ENCODE measurements around the gene KRTAP19-4. TPM values are rescaled to one million over a fixed set of nuclear protein-coding genes. Genes with fewer than 3 reads are reported as not detected.

The KRTAP19-4 gene
- total RNA-seq, 1 experiment from 2014 or later = not detected

GRCh38 chr21:30448514-30448913 lies 48.5 kb downstream of the KRTAP19-4 start:
- H3K4me3 Mint-ChIP-seq (ENCODE audit: unreplicated experiment) = no peak overlapping the region
- intact Hi-C loops (cut with micrococcal nuclease) = no loop called here
- peaks cover 23% of the 10 kb centered on the region for H3K27me3 Mint-ChIP-seq (ENCODE audit: insufficient read depth, unreplicated experiment)
- DNase-seq (ENCODE audit: unreplicated experiment) = no peak
- no TSS peak for BruUV-seq (replicated peaks)
- no peaks in the 10 kb centered on the region for H3K4me1 Mint-ChIP-seq (ENCODE audit: insufficient read depth, unreplicated experiment)
- no peak overlapping the region for H3K27ac Mint-ChIP-seq (ENCODE audit: low read depth, unreplicated experiment)
- CTCF ChIA-PET = interaction anchor here (0.6 to 1.3 kb wide), 2 partner anchors 11 to 108 kb away, joined by 3 read pairs; no protein-coding TSS in a partner anchor
- no peaks in the 10 kb centered on the region for H3K9me3 Mint-ChIP-seq (ENCODE audit: unreplicated experiment)
- no peaks in the 10 kb centered on the region for H3K36me3 Mint-ChIP-seq (ENCODE audit: insufficient read depth, unreplicated experiment)
- POLR2A ChIA-PET = interaction anchor here (0.7 kb wide), 1 partner anchor 25 kb away, joined by 4 read pairs; no protein-coding TSS in a partner anchor
- TF ChIP-seq, protein P1, sequence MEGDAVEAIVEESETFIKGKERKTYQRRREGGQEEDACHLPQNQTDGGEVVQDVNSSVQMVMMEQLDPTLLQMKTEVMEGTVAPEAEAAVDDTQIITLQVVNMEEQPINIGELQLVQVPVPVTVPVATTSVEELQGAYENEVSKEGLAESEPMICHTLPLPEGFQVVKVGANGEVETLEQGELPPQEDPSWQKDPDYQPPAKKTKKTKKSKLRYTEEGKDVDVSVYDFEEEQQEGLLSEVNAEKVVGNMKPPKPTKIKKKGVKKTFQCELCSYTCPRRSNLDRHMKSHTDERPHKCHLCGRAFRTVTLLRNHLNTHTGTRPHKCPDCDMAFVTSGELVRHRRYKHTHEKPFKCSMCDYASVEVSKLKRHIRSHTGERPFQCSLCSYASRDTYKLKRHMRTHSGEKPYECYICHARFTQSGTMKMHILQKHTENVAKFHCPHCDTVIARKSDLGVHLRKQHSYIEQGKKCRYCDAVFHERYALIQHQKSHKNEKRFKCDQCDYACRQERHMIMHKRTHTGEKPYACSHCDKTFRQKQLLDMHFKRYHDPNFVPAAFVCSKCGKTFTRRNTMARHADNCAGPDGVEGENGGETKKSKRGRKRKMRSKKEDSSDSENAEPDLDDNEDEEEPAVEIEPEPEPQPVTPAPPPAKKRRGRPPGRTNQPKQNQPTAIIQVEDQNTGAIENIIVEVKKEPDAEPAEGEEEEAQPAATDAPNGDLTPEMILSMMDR (IDR thresholded peaks at IDR 0.05; ENCODE audit: unreplicated experiment) = no peak

- Mint-ChIP-seq H3K36me3 (ENCODE audit: insufficient read depth, unreplicated experiment) (no peaks in the 10 kb centered on the region), H3K4me3 (ENCODE audit: unreplicated experiment) (no peak overlapping the region), H3K9me3 (ENCODE audit: unreplicated experiment) (no peaks in the 10 kb centered on the region), H3K27me3 (ENCODE audit: insufficient read depth, unreplicated experiment) (peaks cover 23% of the 10 kb centered on the region), H3K27ac (ENCODE audit: low read depth, unreplicated experiment) (no peak overlapping the region), H3K4me1 (ENCODE audit: insufficient read depth, unreplicated experiment) (no peaks in the 10 kb centered on the region)
- CTCF ChIA-PET = no interaction called here
- TF ChIP-seq, protein P1 (IDR thresholded peaks at IDR 0.05; ENCODE audit: unreplicated experiment) = no peak
- POLR2A ChIA-PET = no interaction called here
- DNase-seq (ENCODE audit: unreplicated experiment) = no peak
- no TSS peak for BruUV-seq (replicated peaks)
- intact Hi-C loops (cut with micrococcal nuclease) = no loop called here
Observed at GRCh38 chr21:30447056-30447455, 49.9 kb downstream of the KRTAP19-4 start.

Other genes with a start within 250 kb of the KRTAP19-4 start
- gene KRTAP24-1, start 214.2 kb downstream of the KRTAP19-4 start, total RNA-seq (2022) = not detected in 2 replicates
- gene KRTAP25-1, start 207.7 kb downstream of the KRTAP19-4 start, total RNA-seq (2022) = not detected in 2 replicates
- gene KRTAP26-1, start 176.8 kb downstream of the KRTAP19-4 start, total RNA-seq (2022) = not detected in 2 replicates
- gene KRTAP27-1, start 159.5 kb downstream of the KRTAP19-4 start, total RNA-seq (2022) = not detected in 2 replicates
- gene KRTAP23-1, start 148.6 kb downstream of the KRTAP19-4 start, total RNA-seq (2022) = not detected in 2 replicates
- not detected in 2 replicates for gene KRTAP13-2, start 124.9 kb downstream of the KRTAP19-4 start, total RNA-seq (2022)
- gene KRTAP13-1, start 101.1 kb downstream of the KRTAP19-4 start, total RNA-seq (2022) = not detected in 2 replicates
- not detected in 2 replicates for gene KRTAP13-3, start 71.2 kb downstream of the KRTAP19-4 start, total RNA-seq (2022)
- not detected in 2 replicates for gene KRTAP13-4, start 66.9 kb downstream of the KRTAP19-4 start, total RNA-seq (2022)
- not detected in 2 replicates for gene KRTAP15-1, start 56.9 kb downstream of the KRTAP19-4 start, total RNA-seq (2022)
- gene KRTAP19-1, start 16.8 kb downstream of the KRTAP19-4 start, total RNA-seq (2022) = not detected in 2 replicates
- not detected in 2 replicates for gene KRTAP19-2, start 9.7 kb downstream of the KRTAP19-4 start, total RNA-seq (2022)
- not detected in 2 replicates for gene KRTAP19-3, start 5.2 kb downstream of the KRTAP19-4 start, total RNA-seq (2022)
- not detected in 2 replicates for gene KRTAP19-5, start 5.0 kb upstream of the KRTAP19-4 start, total RNA-seq (2022)
- not detected in 2 replicates for gene KRTAP19-6, start 44.7 kb upstream of the KRTAP19-4 start, total RNA-seq (2022)
- gene KRTAP19-7, start 64.1 kb upstream of the KRTAP19-4 start, total RNA-seq (2022) = not detected in 2 replicates
- gene KRTAP22-2, start 93.2 kb upstream of the KRTAP19-4 start, total RNA-seq (2022) = not detected in 2 replicates
- not detected in 2 replicates for gene KRTAP6-3, start 95.3 kb upstream of the KRTAP19-4 start, total RNA-seq (2022)
- gene KRTAP6-2, start 101.7 kb upstream of the KRTAP19-4 start, total RNA-seq (2022) = not detected in 2 replicates
- gene KRTAP22-1, start 103.9 kb upstream of the KRTAP19-4 start, total RNA-seq (2022) = not detected in 2 replicates
- not detected in 2 replicates for gene KRTAP6-1, start 116.8 kb upstream of the KRTAP19-4 start, total RNA-seq (2022)
- gene KRTAP20-1, start 119.3 kb upstream of the KRTAP19-4 start, total RNA-seq (2022) = not detected in 2 replicates
- gene KRTAP20-4, start 123.5 kb upstream of the KRTAP19-4 start, total RNA-seq (2022) = not detected in 2 replicates
- gene KRTAP20-2, start 138.0 kb upstream of the KRTAP19-4 start, total RNA-seq (2022) = not detected in 2 replicates
- gene KRTAP20-3, start 145.7 kb upstream of the KRTAP19-4 start, total RNA-seq (2022) = not detected in 2 replicates
- not detected in 2 replicates for gene KRTAP21-3, start 221.6 kb upstream of the KRTAP19-4 start, total RNA-seq (2022)

Data from MCF 10A (cell line).